A673 (cell line): ENCODE data around the gene CPN2. TPM values are rescaled to one million over a fixed set of nuclear protein-coding genes. Genes with fewer than 3 reads are reported as not detected.

Experiments used
- BruUV-seq: library from RNA; stranded (reverse); fragments of 400-500 nt; replicated peaks from 2 replicates; lab custom pipeline; 2021; lab: Mats Ljungman, UMichigan
- CTCF ChIA-PET: fragments of 300-600 bp; sonication (Branson Sonifier 250); formaldehyde crosslinking; loops from one replicate; lab custom pipeline; 2022; ENCODE audit warnings: antibody characterized with exemption; lab: Charles Lee
- POLR2A ChIA-PET: fragments of 300-600 bp; sonication (Branson Sonifier 250); formaldehyde crosslinking; loops from one replicate; lab custom pipeline; 2022; ENCODE audit warnings: antibody characterized with exemption; ENCODE audit not compliant: low non-redundant PET; lab: Charles Lee
- DNase-seq: peaks from one replicate; pipeline ENCODE4 v3.0.0-alpha.2; 2015; ENCODE audit warnings: low spot score
- H3K27ac ChIP-seq: fragments of 200-600 bp; sonication (generic); 2 replicates; pipeline ENCODE4 v1.5.1; 2016; ENCODE audit warnings: mixed run types, low read depth, mild to moderate bottlenecking, mixed read lengths, antibody characterized with exemption, low read length; ENCODE audit not compliant: poor library complexity, severe bottlenecking
- H3K27me3 ChIP-seq: fragments of 200-600 bp; sonication (generic); replicated peaks from 2 replicates; pipeline ENCODE4 v1.6.1; 2017; ENCODE audit warnings: mixed run types, low read depth, mild to moderate bottlenecking, mixed read lengths, antibody characterized with exemption, low read length; ENCODE audit not compliant: insufficient read depth, poor library complexity
- H3K36me3 ChIP-seq: fragments of 200-600 bp; sonication (generic); 2 replicates; pipeline ENCODE4 v1.6.1; 2016; ENCODE audit warnings: mixed run types, mild to moderate bottlenecking, mixed read lengths, antibody characterized with exemption, low read length; ENCODE audit not compliant: insufficient read depth, poor library complexity, severe bottlenecking
- H3K4me1 ChIP-seq: fragments of 200-600 bp; sonication (generic); 2 replicates; pipeline ENCODE4 v1.6.1; 2017; ENCODE audit warnings: mixed run types, mild to moderate bottlenecking, mixed read lengths, antibody characterized with exemption, low read length; ENCODE audit not compliant: insufficient read depth, poor library complexity, severe bottlenecking
- H3K4me3 ChIP-seq: fragments of 200-600 bp; sonication (generic); 2 replicates; pipeline ENCODE4 v1.5.1; 2016; ENCODE audit warnings: low read depth, mixed run types, mild to moderate bottlenecking, mixed read lengths, low read length; ENCODE audit not compliant: poor library complexity, severe bottlenecking
- H3K9me3 ChIP-seq: fragments of 200-600 bp; sonication (generic); 2 replicates; pipeline ENCODE4 v1.6.1; 2016; ENCODE audit warnings: mixed run types, low read depth, mild to moderate bottlenecking, mixed read lengths, antibody characterized with exemption, low read length; ENCODE audit not compliant: poor library complexity, severe bottlenecking
- EZH2 ChIP-seq: fragments of 200-600 bp; sonication (generic); IDR thresholded peaks from 2 replicates; pipeline ENCODE4 v1.6.1; 2017; ENCODE audit warnings: borderline replicate concordance, low read depth, mild to moderate bottlenecking, mixed read lengths, antibody characterized with exemption, low read length; ENCODE audit not compliant: poor library complexity, severe bottlenecking
- intact Hi-C: fragments of 100-400 bp; cut with micrococcal nuclease; formaldehyde crosslinking; loops from one replicate; pipeline ENCODE4 v1.10.0; 2022; ENCODE audit not compliant: unreplicated experiment
- total RNA-seq: library from RNA; stranded (reverse); gene quantifications from 2 replicates; pipeline ENCODE4 v1.2.3, GENCODE V29; 2021
- TF ChIP-seq, protein P1 (sequence below): fragments of 300-800, 200-600 bp; sonication (generic); conservative IDR thresholded peaks from 2 replicates; pipeline ENCODE4 v1.5.1; 2017; ENCODE audit warnings: low read depth, mild to moderate bottlenecking, antibody characterized with exemption, low read length, moderate library complexity, mixed read lengths

CPN2 gene
- total RNA-seq, 1 experiment from 2014 or later = not detected

- ChIA-PET POLR2A (no interaction called here), CTCF (no interaction called here)
- H3K4me3 ChIP-seq = no peak overlapping the region
- intact Hi-C loops = no loop called here
- no TSS peak for BruUV-seq
- no peaks in the 10 kb centered on the region for H3K36me3 ChIP-seq
- no peak overlapping the region for H3K27ac ChIP-seq
- no peaks in the 10 kb centered on the region for H3K27me3 ChIP-seq
- no peak for DNase-seq
- no peak for TF ChIP-seq EZH2
- TF ChIP-seq, protein P1, sequence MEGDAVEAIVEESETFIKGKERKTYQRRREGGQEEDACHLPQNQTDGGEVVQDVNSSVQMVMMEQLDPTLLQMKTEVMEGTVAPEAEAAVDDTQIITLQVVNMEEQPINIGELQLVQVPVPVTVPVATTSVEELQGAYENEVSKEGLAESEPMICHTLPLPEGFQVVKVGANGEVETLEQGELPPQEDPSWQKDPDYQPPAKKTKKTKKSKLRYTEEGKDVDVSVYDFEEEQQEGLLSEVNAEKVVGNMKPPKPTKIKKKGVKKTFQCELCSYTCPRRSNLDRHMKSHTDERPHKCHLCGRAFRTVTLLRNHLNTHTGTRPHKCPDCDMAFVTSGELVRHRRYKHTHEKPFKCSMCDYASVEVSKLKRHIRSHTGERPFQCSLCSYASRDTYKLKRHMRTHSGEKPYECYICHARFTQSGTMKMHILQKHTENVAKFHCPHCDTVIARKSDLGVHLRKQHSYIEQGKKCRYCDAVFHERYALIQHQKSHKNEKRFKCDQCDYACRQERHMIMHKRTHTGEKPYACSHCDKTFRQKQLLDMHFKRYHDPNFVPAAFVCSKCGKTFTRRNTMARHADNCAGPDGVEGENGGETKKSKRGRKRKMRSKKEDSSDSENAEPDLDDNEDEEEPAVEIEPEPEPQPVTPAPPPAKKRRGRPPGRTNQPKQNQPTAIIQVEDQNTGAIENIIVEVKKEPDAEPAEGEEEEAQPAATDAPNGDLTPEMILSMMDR = no peak
- peaks cover 31% of the 10 kb centered on the region for H3K4me1 ChIP-seq
- H3K9me3 ChIP-seq = no peaks in the 10 kb centered on the region
Measured at GRCh38 chr3:194306109-194306686, 44.9 kb downstream of the CPN2 start.

DNA sequence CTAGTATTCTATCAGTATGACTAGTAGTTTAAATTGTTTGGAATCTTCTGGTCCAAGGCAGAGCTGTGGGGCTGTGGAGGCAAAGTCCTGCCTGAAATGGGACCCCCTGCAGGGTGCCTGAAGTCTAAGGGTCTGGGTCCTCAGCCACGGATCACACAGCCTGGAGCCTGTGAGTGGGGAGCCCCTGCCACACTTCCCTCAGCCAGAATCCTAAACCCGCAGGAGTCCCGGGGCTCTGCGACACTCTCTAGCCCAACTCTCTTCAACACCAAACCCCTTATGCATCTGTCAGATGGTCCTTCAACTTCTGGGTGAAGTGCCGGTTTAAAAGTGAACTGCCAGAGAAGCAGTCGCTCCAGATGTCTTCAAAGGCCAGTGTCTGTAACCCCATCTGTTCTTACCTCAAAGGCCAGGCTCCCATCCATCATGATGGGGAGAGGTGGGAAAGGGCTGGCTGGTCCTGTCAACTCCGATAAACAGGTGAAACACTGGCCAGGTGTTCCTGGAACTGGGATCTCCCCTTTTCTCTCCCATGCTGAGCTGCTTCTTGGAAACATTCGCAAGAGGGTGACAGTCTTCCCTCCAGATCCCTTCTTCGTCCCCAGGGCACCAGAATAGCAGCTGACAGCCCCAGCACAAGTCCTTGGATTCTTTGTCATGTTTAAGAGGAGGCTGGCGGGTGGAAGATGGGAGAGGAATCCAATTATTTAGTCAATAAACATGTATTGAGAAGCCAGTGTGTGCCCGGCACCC, 45.6 kb downstream of the CPN2 start:
- BruUV-seq = no TSS peak
- Histone ChIP-seq H3K27me3 (no peaks in the 10 kb centered on the region), H3K9me3 (no peaks in the 10 kb centered on the region), H3K27ac (no peak overlapping the region), H3K4me1 (peaks cover 31% of the 10 kb centered on the region), H3K36me3 (no peaks in the 10 kb centered on the region), H3K4me3 (no peak overlapping the region)
- intact Hi-C loops = no loop called here
- no peak for DNase-seq
- no peak for TF ChIP-seq EZH2
- TF ChIP-seq, protein P1 = no peak
- POLR2A ChIA-PET = no interaction called here
- CTCF ChIA-PET = no interaction called here

DNA sequence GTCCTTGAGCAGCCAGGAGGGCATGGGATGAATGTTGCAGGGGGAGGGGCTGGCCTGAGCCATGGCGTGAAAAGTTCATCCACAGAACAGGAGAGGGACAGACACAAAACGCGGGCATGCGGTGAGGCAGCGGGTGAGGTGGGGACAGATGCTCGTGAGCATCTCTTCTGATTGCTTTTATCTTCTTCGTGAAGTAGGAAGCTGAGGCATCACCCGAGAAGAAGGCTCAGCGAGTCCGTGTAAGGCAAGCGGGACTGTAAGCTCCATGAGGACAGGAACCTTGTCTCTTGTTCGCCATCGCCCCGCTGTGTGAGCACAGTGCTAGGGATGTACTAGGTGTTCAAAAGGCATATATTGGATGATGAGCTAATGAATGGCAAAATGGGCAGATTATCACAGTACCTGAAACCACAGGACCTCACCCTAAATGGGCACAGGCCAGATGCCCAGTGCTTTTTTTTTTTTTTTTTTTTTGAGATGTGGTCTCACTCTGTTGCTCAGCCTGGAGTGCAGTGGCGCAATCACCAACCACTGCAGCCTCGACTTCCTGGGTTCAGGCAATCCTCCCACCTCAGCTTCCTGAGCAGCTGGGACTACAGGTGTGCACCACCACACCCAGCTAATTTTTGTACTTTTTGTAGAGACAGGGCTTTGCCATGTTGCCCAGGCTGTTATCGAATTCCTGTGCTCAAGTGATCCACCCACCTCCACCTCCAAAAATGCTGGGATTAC, 46.8 kb downstream of the CPN2 start:
- Histone ChIP-seq H3K36me3 (no peaks in the 10 kb centered on the region), H3K4me1 (peaks cover 25% of the 10 kb centered on the region), H3K4me3 (no peak overlapping the region), H3K27me3 (no peaks in the 10 kb centered on the region), H3K27ac (no peak overlapping the region), H3K9me3 (no peaks in the 10 kb centered on the region)
- TF ChIP-seq, protein P1 = no peak
- TF ChIP-seq EZH2 = no peak
- no TSS peak for BruUV-seq
- CTCF ChIA-PET = no interaction called here
- DNase-seq = no peak
- POLR2A ChIA-PET = no interaction called here
- intact Hi-C loops = no loop called here
